Measurements from ENCODE around the gene HES4.
"Not testable (repeated sequence)": the region's sequence is repeated elsewhere in the genome, so short reads cannot be mapped to it uniquely, and the experiment has no call there.

HES4 gene

DNA sequence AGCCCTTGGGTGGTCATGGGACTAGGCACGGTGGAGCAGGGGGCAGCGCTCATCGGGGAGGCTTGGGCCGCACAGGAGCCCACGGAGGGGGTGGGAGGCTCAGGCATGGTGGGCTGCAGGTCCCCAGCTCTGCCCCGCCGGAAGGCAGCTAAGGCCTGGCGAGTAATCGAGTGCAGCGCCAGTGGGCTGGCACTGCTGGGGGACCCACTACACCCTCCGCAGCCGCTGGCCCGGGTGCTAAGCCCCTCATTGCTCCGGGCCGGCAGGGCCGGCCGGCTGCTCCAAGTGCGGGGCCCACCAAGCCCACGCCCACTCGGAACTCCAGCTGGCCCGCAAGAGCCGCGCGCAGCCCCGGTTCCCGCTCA is 18.4 kb upstream of the HES4 start:
- DNase-seq (ENCODE audit: low read depth) = not testable (repeated sequence)

DNA sequence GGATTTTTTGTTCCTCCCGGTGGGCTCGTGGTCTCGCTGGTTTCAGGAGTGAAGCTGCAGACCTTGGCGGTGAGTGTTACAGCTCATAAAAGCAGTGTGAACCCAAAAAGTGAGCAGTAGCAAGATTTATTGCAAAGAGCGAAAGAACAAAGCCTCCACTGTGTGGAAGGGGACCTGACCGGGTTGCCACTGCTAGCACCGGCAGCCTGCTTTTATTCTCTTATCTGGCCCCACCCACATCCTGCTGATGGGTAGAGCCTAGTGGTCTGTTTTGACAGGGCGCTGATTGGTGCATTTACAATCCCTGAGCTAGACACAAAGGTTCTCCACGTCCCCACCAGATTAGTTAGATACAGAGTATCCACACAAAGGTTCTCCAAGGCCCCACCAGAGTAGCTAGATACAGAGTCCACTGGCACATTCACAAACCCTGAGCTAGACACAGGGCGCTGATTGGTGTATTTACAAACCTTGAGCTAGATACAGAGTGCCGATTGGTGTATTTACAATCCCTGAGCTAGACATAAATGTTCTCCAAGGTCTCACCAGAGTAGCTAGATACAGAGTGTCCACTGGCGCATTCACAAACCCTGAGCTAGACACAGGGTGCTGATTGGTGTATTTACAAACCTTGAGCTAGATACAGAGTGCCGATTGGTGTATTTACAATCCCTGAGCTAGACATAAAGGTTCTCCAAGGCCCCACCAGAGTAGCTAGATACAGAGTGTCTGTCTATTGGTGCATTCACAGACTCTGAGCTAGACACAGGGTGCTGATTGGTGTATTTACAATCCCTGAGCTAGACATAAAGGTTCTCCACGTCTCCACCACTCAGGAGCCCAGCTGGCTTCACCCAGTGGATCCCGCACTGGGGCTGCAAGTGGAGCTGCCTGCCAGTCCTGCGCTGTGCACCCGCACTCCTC is 17.8 kb upstream of the HES4 start:
- not testable (repeated sequence) for DNase-seq (ENCODE audit: low read depth)

DNA sequence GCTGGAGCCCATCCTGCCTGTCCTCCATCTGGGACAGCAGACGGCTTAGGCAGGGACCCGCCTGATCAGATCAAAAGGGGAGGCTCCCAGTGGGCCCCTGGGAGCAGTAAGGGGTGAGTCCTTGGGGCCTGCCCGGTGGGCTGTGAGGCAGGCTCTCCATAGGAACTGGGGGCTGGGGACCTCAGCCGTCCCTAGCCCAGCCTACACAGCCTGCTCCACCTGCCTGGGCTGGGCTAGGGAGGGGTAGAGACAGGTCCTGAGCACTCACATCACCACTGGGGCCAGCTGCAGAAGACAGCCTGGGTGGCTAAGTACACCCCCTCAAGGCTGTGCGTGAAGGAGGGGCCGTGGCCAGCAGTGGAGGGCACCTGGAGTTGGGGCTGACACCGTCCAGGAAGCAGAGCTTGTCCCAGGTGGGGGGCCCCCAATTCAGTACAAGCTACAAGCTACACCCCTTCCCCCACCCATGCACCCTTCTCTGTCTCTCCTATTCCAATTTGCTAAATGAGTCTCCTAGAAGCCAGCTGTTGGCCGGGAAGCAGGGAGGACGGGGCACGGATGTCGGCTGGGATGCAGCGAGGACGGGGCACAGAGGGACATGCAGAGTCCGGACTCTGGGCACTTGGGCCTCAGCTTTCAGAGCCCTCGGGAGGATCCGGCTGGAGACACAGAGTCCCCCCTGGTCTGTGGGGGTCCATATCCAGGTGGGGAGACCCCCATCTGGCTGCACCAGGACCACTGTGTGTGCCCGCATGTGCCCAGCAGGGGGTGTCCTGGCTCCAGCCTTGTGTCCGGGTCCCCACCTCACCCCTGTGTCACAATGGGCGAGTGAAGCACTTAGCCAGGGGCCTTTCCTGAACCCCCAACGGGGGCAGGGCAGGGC is 15.1 kb upstream of the HES4 start:
- no peak for DNase-seq (ENCODE audit: low read depth)

DNA sequence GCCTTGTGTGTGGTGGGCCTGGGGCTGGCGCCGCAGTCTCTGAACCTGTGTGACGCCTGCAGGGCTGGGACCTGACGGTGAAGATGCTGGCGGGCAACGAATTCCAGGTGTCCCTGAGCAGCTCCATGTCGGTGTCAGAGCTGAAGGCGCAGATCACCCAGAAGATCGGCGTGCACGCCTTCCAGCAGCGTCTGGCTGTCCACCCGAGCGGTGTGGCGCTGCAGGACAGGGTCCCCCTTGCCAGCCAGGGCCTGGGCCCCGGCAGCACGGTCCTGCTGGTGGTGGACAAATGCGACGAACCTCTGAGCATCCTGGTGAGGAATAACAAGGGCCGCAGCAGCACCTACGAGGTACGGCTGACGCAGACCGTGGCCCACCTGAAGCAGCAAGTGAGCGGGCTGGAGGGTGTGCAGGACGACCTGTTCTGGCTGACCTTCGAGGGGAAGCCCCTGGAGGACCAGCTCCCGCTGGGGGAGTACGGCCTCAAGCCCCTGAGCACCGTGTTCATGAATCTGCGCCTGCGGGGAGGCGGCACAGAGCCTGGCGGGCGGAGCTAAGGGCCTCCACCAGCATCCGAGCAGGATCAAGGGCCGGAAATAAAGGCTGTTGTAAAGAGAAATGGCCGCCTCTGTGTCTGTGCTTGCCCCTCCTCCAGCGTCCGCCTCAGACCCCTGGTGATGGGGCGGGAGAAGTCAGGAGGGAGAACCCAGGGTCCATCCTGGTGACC is 14.2 kb upstream of the HES4 start:
- DNase-seq (ENCODE audit: low read depth) = no peak

DNA sequence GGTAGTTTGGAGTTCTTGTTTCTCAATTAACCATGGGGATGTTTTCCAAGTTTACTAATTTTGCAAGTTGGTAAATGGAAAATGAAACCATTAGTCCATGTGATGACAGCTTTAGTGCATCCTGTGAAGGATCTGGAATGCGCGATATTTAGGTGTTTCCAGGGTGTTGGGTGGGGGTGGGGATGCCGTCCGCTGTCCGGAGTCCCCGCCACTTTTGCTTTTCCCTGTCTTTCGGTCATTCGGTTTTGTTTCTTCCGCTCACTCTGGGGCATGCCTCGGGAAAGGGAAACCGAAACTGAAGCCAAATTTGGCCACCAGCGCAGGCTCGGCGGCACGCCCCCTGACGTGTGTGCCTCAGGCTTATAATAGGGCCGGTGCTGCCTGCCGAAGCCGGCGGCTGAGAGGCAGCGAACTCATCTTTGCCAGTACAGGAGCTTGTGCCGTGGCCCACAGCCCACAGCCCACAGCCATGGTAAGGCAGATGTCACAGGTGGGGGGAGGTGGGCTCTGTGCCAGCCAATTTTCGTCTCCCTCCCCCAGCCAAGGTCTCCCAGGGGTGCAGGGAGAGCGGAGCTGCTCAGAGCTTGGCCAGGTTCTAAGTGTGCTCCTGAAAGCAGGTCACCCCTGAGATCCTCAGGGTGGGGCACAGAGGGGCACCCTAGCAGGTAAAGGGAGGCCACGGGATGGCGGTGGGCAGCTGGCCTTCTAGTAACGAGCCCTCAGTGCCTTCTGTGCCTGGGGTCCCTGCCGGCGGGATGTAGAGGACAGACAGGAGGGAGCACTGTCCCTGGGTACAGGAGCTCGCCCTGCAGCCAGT is 13.4 kb upstream of the HES4 start, which contains the start of gene ISG15:
Gene ISG15, plus strand, starts transcription at position 393 of the 817 bp plus-strand sequence. Its CDS starts 77 bp downstream, at position 470.
- peak; percentile 84 for DNase-seq (ENCODE audit: low read depth)

DNA sequence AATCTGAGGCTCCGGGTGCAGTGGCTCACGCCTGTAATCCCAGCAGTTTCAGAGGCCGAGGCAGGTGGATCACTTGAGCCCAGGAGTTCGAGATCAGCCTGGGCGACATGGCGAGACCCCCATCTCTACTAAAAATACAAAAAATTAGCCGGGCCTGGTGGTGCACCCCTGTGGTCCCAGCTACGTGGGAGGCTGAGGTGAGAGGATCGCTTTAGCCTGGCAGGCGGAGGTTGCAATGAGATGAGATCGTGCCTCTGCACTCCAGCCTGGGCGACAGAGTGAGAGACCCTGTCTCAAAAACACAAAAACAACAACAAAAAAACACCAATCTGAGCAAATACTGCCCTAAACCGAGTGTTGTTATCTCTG is 12.8 kb upstream of the HES4 start:
- not testable (repeated sequence) for DNase-seq (ENCODE audit: low read depth)

DNA sequence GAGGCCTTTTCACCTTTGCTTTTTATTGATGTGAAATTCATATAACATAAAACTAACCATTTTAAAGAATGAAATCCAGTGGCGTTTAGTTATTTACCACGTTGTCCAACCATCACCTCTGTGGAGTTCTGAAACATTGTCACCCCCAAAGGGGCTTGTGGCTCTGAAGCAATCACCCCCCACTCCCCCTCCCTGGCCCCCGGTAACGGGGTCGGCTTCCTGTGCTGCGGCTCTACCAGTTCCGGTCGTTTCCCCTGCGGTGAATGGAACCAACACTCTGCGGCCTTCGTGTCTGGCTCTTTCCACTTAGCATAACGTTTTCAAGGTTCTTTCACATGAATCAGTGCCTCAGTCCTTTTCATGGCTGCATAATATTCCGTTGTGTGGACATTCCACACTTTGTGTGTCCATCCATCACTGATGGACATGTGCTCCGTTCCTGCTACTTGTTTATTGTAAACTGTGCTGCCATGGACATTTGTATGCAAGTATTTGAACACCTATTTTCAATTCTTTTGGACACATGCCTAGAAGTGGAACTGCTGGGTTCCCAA is 11.6 kb upstream of the HES4 start:
- DNase-seq (ENCODE audit: low read depth) = no peak

DNA sequence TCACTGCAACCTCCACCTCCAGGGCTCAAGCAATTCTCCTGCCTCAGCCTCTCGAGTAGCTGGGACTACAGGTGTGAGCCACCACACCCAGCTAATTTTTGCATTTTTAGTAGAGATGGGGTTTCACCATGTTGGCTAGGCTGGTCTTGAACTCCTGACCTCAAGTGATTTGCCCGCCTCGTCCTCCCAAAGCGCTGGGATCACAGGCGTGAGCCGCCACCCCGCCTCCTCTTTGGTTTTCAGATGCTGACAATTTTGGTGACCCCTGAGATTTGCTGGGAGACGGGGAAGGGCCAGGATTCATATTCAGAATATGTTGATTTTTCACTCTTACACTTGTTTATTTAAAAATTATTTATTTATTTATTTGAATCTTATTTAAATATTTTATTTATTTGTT is 10.2 kb upstream of the HES4 start:
- DNase-seq (ENCODE audit: low read depth) = not testable (repeated sequence)

DNA sequence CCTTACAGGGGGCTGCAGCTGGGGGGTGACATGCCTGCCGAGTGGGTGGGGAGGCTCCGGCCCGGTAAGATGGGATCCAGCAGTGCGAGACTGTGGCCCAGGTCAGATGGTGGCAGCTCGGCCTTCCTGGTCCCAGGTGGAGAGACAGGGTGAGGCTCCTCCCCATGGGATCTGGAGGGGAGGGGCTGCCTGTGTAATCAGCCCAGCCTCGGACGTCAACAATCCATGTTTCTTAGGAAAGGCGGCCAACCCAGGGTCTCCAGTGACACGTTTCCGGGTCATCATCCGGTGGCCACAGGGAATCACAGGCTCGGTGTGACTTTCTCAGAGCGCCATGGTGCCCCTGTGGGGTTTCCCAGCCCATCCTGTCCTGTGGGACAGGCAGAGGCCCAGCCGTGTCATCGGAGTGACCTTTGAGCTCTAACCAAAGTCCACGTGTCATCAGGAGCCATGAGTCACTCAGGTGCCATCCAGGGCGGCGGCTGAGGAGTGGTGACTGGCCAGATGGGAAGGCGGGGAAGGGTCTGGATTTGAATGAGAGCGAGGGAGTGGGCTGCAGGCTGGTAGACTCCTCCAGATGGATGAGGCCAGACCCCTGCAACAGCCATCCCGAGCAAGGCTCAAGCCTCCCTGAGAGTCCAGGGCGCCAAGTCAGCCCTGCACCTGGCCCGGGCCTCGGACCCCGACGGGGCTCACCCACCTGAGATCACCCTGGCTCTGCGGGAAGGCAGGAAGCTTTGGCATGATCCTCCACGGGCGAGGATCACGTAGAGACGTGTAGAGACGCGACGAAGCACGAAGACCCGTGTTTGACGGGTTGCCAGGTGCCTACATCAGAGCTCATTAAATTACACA is 6.6 kb upstream of the HES4 start:
- DNase-seq (ENCODE audit: low read depth) = no peak

DNA sequence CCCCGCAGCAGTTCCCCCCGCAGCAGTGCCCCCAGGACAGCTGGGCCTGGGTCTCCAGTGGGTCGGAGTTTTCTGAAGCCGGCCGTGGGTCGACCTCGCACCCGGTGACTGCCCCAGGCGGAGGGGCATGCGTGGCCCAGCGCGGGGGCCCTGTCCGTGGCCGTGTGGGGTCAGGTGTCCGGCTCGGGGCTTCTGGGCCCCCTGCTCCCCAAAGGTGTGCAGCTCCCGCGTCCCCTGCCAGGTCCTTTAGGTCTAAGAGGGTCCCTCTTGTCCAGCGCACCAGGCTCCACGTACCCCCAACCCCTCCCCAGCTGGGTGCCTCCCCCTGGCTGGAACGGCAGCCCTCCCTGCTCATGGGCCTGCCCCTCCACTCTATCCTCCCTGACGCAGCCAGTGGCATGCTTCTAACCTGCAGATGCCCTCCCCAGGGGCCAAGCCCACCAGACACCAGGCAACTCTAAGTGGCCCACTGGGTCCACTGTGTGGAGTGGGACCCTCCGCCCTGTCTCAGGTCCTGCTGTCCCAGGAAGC is 5.9 kb upstream of the HES4 start:
- no peak for DNase-seq (ENCODE audit: low read depth)

DNA sequence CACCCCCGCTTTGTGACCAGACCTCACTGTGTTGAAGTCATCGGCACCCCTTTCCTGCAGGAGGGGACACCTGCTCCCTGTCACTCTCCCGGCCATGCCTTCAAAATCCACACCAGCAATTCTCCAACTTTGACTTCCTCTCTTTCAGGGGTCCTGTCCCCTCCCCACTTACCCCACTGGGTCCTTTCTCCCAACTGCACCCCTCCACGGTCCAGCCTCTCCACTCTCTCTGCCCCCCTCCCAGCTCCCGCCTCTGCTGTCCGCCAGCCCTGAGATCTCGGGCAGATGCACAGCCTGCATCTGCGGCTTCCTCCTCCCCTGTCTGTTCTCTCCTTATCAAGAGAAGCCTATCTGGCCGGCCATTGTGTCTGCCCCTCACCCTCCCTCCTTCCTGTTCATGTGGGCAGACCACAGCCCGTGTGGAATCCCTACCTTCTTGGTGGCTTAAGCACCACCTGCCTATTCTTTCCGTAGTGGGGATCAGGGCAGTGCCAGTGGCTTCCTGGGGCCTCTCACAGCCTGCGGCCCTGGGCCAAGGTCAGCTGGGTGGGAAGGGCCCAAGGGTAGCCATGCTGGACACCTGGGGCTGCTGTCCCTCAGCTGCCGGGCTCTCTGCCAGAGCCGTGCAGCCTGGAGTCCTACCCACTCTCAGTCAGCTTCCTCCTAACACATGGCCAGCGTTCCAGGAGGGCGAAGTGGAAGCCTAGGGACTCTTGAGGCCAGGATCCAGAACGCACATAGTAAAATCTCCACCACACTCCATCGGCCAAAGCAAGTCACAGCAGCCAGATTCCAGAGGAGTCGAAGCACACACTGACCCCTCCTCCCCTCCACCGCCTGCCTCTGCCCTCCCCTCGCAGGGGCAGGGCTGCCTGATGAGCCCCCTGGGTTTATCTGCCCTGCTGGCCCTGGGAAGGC is 5.1 kb upstream of the HES4 start:
- DNase-seq (ENCODE audit: low read depth) = no peak

DNA sequence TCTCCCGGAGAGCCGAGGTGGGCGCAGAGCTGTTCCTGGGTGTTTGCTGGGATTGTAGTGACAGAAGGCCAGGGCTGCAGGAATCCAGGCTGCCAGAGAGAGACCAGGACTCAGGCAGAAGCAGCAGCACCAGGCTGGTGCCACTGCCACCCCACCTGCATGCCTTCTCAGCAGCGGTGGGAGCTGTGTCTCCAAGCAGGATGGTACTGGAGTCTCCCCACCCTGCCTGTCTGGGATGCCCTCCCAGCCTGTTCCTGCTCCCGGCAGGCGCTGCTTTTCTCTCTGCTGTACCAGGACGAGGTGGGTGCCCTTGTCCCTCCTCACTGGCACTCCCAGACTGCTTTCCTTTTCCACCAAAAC is 4.5 kb upstream of the HES4 start:
- no peak for DNase-seq (ENCODE audit: low read depth)

DNA sequence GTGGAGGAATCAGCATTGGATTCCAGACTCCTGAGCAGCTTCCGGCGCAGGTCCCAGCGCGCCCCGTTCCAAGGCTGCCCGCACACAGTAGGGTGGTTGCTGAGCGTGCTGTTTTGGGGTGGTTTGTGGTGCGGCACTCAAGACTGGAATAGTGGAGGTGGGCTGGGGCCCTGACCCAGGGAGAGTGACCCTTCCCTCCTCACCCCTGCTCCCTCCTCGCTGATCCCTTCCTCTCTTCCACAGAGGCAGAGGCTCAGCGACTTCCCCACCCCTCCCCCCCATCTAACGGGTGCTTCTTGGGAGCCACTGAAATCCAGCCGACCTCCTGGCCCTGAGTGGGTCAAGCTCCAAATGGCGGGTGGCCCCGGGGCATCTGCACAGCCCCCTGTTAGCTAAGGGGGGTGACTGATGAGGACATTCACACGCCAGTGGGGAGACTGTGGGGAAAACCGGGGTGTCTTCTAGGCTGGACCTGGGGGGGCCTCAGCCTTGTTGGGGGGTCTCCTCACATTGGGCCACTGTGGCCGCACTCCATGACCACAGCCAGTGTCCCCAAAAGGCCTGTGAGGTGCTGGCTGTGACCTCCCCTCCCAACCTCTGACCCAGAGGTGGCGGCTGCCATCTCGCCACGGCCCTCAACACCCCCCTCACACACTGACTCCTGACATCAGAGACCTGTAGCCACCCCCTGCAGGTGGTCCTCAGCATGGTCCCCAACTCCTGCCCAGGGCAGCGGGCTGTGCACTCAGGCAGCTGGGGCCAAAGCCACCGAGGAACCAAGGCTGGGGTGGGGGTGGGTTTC is 3.9 kb upstream of the HES4 start:
- no peak for DNase-seq (ENCODE audit: low read depth)

DNA sequence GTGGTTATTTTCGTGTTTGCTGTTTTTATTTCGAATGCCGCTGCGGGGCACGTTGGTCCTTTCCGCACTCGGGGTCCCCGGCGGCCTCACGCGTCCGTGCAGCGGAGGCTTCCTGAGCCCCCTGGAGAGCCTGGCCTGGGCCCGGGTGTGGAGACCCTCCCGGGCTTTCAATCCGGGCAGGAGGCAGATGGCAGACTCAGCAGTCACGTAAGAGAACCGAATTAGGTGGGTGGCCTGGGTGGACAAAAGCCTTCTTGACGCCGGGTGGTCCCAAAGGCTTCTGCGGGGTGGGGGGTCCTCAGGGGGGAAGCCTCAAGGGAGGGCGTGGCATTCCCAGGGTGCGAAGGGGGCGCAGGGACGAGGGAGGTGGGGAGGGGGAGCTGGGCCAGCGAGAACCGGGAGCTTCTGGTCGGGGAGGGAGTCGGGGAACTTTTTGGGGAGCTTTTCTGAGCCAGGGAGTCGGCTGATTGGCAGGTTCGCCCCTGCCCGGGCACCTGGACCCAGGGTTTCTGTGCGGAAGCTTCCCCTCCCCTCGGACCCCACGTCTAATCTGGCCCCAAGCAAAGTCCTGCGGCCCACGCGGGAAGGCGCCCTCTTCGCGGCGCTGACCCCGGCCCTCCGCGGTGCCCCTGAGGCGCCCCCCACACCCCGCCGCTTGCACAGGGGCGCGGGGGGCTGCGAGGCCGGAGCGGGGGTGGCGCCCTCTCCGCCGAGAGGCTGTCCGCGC is 1.3 kb upstream of the HES4 start:
- no peak for DNase-seq (ENCODE audit: low read depth)

DNA sequence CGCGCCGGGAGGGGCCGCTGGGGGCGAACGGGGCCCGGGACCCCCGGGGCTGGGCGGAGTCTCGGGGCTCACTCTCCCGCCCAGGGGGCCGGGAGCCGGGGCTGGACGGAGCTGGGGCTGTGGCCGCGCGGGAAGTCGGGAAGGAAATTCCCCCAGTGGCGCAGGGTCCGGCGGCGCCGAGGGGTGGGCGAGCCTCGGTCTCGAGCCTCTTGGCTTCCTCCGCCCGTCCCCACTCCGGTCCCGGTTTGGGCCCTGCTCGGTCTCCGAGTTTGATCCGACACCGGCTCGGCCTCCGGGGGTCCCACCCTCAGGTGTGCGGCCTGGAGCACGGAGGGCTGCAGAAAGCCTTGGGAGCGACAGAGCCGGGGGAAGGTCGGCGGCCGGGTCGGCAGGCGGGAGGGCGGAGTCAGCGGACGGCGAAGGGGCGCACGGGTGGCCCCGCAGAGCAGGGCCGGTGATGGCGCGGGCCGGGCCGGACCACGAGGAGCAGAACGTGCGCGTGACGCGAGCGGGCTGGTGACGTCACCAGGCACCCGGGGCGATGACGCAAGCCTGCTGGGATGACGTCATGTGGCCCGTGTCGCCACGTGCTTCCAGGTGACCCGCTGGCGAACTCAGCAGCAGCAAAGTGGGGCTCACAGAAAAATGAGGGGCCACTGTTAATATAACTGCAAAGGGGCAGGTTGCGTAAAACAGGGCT is 610 bp upstream of the HES4 start:
- peak; percentile 57 for DNase-seq (ENCODE audit: low read depth)

DNA sequence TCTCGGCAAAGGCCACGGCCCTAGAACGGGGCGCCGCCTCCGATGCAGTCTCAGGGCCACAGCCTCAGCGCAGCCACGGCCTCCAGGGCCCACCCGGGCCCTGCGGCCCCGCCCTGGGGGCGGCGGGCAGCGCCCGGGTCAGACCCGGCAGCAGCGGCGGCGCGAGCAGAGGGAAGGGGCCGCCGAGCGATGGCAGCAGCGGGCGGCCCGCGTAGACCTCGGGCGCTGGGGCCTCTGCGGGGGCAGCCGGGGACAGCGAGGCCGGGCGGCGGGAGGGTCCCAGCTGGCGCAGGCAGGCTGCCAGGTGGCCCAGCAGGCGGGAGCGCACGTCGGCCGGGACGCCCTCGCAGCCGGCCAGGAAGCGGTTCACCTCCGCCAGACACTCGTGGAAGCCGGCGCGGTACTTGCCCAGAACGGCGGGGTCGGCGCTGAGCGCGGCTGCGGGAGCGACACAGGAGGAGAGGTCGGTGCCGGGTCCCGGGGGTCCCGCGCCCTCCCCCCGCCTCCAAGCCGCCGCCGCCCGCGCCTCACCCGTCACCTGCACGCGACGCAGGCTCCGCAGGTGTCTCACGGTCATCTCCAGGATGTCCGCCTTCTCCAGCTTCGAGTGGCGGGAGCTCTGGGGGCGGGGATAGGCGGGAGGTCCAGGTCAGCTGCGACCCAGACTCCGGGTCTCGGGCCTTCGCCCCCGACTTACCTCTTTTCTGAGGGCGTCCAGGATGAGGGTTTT is 737 bp downstream of the HES4 start:
- no peak for DNase-seq (ENCODE audit: low read depth)

Measured in T-helper 22 cell (primary cell).